Sigmoid colon (tissue), 4 donors: ENCODE data around the gene CTPS2.

ENCODE experiments used
- CTCF ChIP-seq, 4 experiments: fragments of 450-650 bp in 3 of 4; fragments of 200-600 bp in 1 of 4; IDR thresholded peaks; one replicate each; pipeline ENCODE4 v1.5.1; 2016 to 2019; ENCODE audit warnings: antibody characterized with exemption in 4 of 4, mild to moderate bottlenecking in 3 of 4, moderate library complexity in 2 of 4
- POLR2A ChIP-seq, 2 donors: fragments of 450-650 bp; IDR thresholded peaks; one replicate each; pipeline ENCODE4 v1.6.1; 2016; ENCODE audit warnings: antibody characterized with exemption in 2 of 2, mild to moderate bottlenecking in 2 of 2, moderate library complexity in 2 of 2
- POLR2AphosphoS5 ChIP-seq, 4 donors: sonication (generic); formaldehyde crosslinking; IDR thresholded peaks; one replicate each; pipeline ENCODE4 v1.6.1; 2017; ENCODE audit warnings: antibody characterized with exemption in 4 of 4

GRCh38 chrX:16628946-16629595 lies 83.4 kb downstream of the CTPS2 start:
- TF ChIP-seq CTCF (IDR thresholded peaks at IDR 0.05) (no peak), POLR2A (IDR thresholded peaks at IDR 0.05) (no peak), POLR2AphosphoS5 (IDR thresholded peaks at IDR 0.05) (no peak)
